HG03159 (cell line): Measurements from ENCODE around the gene TRAF3.
"Not testable (repeated sequence)": the region's sequence is repeated elsewhere in the genome, so short reads cannot be mapped to it uniquely, and the experiment has no call there.

Experiments
- ATAC-seq: cut with Tn5 transposase; IDR thresholded peaks from one replicate; pipeline ENCODE4 v1.9.1; 2021; ENCODE audit warnings: mild to moderate bottlenecking, moderate library complexity; ENCODE audit not compliant: unreplicated experiment

Gene TRAF3

DNA sequence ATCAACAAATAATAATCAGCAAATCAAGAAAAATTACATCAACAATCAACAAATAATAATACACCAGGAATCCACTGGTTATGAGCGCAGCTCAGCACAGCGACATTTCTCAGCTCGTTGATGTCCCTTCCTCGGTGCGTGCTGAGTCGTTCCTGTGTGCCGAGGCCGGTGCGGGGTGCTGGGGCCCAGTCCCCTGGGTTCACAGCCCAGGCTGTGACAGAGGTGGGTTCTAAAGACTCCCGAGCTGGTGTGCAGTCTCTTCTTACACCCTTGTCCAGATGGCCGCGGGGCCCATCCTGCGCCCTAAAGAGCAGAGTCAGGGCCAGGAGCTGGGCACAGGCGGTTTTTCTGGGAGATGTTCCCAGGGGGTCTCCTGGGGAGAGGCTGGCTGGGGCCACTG lies 26.9 kb upstream of the TRAF3 start:
- no peak for ATAC-seq

- no peak for ATAC-seq
Measured at GRCh38 chr14:102751088-102751487, 26.2 kb upstream of the TRAF3 start.

- ATAC-seq, result no peak
Measured at GRCh38 chr14:102752239-102752847, 24.9 kb upstream of the TRAF3 start.

DNA sequence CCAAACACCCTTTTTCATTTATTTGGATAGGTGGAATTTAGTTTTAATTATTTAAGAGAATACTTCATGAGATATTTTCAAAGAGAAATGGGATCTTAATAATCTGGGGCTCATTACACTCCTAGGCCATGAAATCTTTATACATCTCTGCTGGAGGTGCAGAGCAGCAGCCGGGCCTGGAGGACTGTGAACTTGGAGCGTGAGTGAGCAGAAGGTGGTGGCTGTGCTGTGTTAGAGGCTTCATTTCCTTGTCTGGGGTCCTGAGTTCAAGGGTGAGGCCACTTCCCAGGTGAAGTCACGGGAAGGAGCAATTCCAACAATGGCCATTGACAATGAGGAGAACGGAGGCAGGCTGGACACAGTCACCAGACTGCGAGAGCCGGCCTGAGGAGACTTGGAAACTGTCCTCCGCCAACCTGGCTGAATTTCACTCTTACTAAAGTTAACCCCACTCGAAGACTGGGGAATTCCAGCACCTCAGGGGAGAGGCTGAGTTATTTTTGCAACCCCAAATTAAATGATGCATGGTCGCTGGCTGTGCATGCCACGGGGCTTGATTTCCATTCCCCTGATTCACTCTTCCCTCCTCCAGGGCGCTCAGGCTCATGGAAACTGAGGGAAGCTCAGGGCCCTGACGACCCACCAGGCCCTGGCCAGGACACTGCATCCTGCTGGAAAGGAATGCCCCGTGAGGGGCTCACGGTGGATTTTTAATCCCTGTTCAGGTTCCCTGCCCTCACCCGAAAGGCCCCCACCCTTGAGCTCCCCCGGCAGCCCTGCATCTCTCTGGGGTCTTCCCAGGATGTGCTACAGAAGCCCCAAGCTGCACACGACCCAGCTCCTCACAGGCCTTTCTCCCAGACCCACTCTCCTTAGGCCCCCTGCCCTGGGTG lies 22.6 kb upstream of the TRAF3 start:
- no peak for ATAC-seq

DNA sequence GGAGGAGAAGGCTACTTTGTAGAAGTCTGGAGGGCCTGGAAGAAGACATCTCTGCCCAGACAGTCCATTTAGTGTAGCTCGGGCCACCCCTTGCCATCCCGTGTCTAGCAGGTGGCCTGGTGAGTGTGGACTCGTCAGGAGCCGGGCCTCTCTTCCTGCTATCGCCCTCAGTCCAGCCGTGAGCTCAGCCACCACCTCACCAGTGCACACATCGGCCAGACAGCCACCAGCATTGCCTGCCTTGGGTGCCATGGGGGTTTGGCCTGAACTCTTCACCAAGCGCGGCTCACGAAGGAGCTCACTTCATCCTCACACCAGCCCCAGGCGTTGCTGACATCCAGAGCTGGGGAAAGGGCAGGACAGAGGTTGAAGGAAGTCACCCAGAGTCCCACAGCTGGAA lies 19.6 kb upstream of the TRAF3 start:
- no peak for ATAC-seq

DNA sequence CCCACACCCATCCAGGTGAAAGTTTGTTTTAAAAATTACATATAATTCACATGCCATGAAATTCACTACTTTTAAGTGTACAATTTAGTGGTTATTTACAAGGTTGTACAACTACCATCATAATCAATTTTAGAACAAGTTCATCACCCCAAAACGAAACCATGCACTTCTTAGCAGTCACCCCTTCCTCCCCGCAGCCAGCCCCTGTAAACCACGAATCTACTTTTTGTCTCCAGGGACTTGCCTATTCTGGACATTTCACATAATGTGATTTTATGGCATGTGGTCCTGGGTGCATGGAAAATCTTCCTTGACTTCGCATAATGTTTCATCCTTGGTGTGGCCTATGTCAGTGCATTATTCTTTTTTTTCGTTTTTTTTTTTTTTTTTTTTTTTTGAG lies 19.2 kb upstream of the TRAF3 start:
- no peak for ATAC-seq

DNA sequence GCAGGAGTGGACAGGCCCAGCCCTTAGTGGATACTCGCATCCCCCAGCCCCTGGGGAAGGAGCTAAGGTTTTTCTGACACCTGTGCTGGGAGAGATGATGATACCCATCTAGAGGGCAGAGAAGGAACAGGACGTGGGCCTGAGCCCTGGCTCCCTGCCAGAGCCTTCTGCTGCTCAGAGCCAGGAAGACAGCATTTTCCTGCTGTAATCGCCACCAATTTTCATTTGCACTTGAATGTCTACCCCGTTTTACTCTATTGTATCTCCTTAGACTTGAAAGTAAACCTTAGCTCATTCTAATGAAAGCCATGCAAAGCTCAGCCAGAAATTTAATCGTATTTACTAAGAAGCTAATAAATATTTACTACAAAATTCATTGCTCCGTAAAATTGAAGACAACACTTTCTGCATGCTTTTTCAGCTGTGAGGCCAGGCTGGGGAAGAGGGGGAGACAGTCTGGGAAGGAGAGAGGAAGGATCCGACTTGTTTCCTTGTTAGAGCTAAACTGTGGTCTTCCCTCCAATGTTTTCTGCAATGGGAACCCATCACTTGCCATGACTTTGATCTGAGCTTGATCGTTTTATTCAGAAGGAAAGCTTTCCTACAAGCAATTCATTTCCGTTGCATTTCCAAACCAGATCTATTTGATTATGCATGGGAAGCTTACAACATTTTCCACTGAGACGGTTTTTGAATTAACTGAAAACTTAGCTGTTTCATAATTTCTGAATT lies 17.6 kb upstream of the TRAF3 start:
- ATAC-seq, result no peak

- no peak for ATAC-seq
Measured at GRCh38 chr14:102760496-102761193, 16.6 kb upstream of the TRAF3 start.

GRCh38 chr14:102761206-102761605 lies 16.0 kb upstream of the TRAF3 start:
- no peak for ATAC-seq

- ATAC-seq, result peak; percentile 63
Measured at GRCh38 chr14:102764220-102764671, 13.0 kb upstream of the TRAF3 start.

DNA sequence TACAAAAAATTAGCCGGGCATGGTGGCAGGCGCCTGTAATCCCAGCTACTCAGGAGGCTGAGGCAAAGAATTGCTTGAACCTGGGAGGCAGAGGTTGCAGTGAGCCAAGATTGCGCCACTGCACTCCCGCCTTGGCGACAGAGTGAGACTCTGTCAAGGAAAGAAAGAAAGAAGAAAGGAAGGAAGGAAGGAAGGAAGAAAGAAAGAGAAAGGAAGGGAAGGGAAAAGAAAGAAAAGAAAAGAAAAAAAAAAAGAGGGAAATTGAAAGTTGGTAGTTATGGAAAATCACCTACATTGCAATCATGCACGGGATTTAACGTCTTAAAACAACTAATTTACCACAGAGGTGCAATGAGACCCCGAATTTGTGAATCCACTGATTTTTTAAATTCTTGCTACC lies 11.5 kb upstream of the TRAF3 start:
- ATAC-seq, result not testable (repeated sequence)

- peak; percentile 66 for ATAC-seq
Measured at GRCh38 chr14:102768223-102769048, 8.8 kb upstream of the TRAF3 start.

DNA sequence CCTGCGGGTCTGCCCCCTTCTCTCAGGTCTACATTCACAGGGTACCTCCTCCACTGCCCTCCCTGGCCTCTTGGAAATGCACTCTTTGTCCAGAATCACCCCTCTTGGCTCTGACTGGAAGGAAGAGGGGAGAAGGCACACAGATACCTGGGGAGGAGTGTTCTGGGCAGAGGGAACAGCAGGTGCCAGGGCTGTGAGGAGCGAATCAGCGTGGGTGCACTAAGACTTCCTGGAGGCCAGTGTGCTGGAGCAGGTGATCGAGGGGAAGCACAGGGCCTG lies 8.3 kb upstream of the TRAF3 start:
- no peak for ATAC-seq

GRCh38 chr14:102770147-102771123 lies 6.8 kb upstream of the TRAF3 start:
- no peak for ATAC-seq

- no peak for ATAC-seq
Measured at GRCh38 chr14:102771144-102771543, 6.1 kb upstream of the TRAF3 start.

DNA sequence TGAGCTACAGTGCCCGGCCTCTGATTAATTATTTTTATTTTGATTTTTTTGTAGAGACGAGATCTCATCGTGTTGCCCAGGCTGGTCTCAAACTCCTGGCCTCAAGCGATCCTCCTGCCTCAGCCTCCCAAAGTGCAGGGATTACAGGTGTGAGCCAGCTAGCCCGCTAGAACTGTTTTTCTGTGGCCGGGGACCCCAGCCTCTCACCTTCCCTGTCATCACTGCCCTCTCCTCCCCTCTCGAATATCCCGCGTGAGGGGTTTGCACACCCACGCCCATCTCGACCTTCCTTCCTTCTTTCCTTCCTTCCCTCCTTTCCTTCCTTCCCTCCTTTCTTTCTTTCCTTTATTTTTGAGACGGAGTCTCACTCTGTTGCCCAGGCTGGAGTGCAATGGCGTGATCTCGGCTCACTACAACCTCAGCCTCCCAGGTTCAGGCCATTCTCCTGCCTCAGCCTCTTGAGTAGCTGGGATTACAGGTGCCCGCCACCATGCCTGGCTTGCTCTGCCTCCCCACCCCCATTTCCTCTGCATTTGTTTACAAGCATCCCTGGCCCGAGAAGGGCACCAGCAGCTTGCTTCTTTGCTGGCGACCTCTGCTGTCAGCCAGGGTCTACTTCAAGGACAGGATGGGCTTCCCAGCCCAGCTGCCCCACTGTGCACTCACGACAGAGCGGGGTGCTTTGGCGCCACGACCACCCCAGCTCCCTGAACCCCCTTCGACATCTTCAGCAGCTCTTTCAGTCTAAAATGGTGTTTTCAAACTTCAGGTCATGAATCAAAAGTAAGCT lies 4.3 kb upstream of the TRAF3 start:
- no peak for ATAC-seq

- peak; percentile 43 for ATAC-seq
Measured at GRCh38 chr14:102774391-102775153, 2.7 kb upstream of the TRAF3 start.
